Measurements from ENCODE around the gene SMARCC2.
A peak's percentile ranks its signal among the peaks of the same experiment; 100 is the strongest.

- TF ChIP-seq EZH2 (IDR thresholded peaks at IDR 0.05; ENCODE audit: borderline replicate concordance, low read depth, low read length) (no peak), RAD21 (CRISPR knock-in tag; conservative IDR thresholded peaks at IDR 0.05 in 1 of 2, IDR thresholded peaks at IDR 0.05 in 1 of 2) (peak; percentile 14 to 44; a peak in 3 of 4 replicates), UBTF (IDR thresholded peaks at IDR 0.05; ENCODE audit: borderline replicate concordance in 1 of 2, low read depth in 2 of 2, low read length in 2 of 2) (no peak), BRD9 (IDR thresholded peaks at IDR 0.05; ENCODE audit: low read depth, partially characterized antibody) (peak; percentile 55), GTF2F1 (IDR thresholded peaks at IDR 0.05; ENCODE audit: low read depth, low read length) (peak; percentile 89; the same call in 1 of the 2 replicates), YBX1 (IDR thresholded peaks at IDR 0.05) (no peak), SLC30A9 (CRISPR knock-in tag; IDR thresholded peaks at IDR 0.05) (no peak), ZNF707 (CRISPR knock-in tag; conservative IDR thresholded peaks at IDR 0.05) (no peak; the same call in 1 of the 2 replicates), CTCF (IDR thresholded peaks at IDR 0.05 in 2 of 3, conservative IDR thresholded peaks at IDR 0.05 in 1 of 3; ENCODE audit: insufficient read depth in 2 of 3, low read depth in 1 of 3, low read length in 3 of 3) (peak; percentile 70 to 79 (median 71)), NFYB (IDR thresholded peaks at IDR 0.05; ENCODE audit: extremely low read depth, insufficient read length) (no peak)
Measured at GRCh38 chr12:56117778-56118687, 71.2 kb downstream of the SMARCC2 start, which contains the start of gene ZC3H10.

Measured in K562 (cell line).